CD14-positive monocyte (primary cell): ENCODE data around the gene NACC1. TPM values are rescaled to one million over a fixed set of nuclear protein-coding genes. Genes with fewer than 3 reads are reported as not detected.

Experiments used
- DNase-seq, 3 donors: peaks; one replicate each; pipeline ENCODE4 v3.0.0-alpha.2; 2011 to 2022
- H2AFZ ChIP-seq: 2 replicates; pipeline ENCODE4 v1.6.0; 2012; ENCODE audit warnings: mild to moderate bottlenecking, low read depth, low read length, inconsistent platforms; ENCODE audit not compliant: insufficient read depth, poor library complexity, severe bottlenecking
- H3K27ac ChIP-seq, 2 donors: 1 replicate in 1 of 2; 2 replicates in 1 of 2; pipeline ENCODE4 v1.5.1; 2012 to 2013; ENCODE audit warnings: low read length in 2 of 2, control low read depth in 1 of 2, inconsistent platforms in 1 of 2, low read depth in 1 of 2, mild to moderate bottlenecking in 1 of 2
- H3K27me3 ChIP-seq, 2 donors: one replicate each; pipeline versions ENCODE4 v1.6.0 to v1.6.1; 2011 to 2013; ENCODE audit warnings: low read length in 2 of 2; ENCODE audit not compliant: control insufficient read depth in 2 of 2, insufficient read depth in 2 of 2
- H3K36me3 ChIP-seq, 2 donors: replicated peaks in 1 of 2; 1 replicate in 1 of 2; 2 replicates in 1 of 2; pipeline versions ENCODE4 v1.5.1 to v1.6.1; 2012 to 2013; ENCODE audit warnings: low read length in 2 of 2, control low read depth in 1 of 2, inconsistent platforms in 1 of 2, mild to moderate bottlenecking in 1 of 2; ENCODE audit not compliant: insufficient read depth in 2 of 2, control insufficient read depth in 1 of 2
- H3K4me1 ChIP-seq, 2 donors: 1 replicate in 1 of 2; 2 replicates in 1 of 2; pipeline versions ENCODE4 v1.5.1 to v1.6.1; 2012 to 2013; ENCODE audit warnings: low read length in 2 of 2, control low read depth in 1 of 2, inconsistent platforms in 1 of 2, mild to moderate bottlenecking in 1 of 2, moderate library complexity in 1 of 2; ENCODE audit not compliant: insufficient read depth in 2 of 2, control insufficient read depth in 1 of 2
- H3K4me2 ChIP-seq: replicated peaks from 2 replicates; pipeline ENCODE3; 2012; ENCODE audit warnings: low read length, moderate library complexity, mild to moderate bottlenecking; ENCODE audit not compliant: poor library complexity, severe bottlenecking; ENCODE audit errors: extremely low read depth
- H3K4me3 ChIP-seq, 3 experiments: fragments of 200-600 bp in 1 of 3; sonication (generic) in 1 of 3; replicated peaks in 1 of 3; 1 replicate in 2 of 3; 2 replicates in 1 of 3; pipeline ENCODE4 v1.5.1; 2011 to 2013; ENCODE audit warnings: low read length in 3 of 3, mild to moderate bottlenecking in 3 of 3, control low read depth in 2 of 3, low read depth in 2 of 3, inconsistent platforms in 1 of 3, moderate library complexity in 1 of 3
- H3K79me2 ChIP-seq: 2 replicates; pipeline ENCODE4 v1.6.0; 2012; ENCODE audit warnings: mild to moderate bottlenecking, control low read depth, inconsistent platforms, low read length, moderate library complexity; ENCODE audit not compliant: insufficient read depth
- H3K9ac ChIP-seq: 2 replicates; pipeline ENCODE4 v1.6.0; 2017; ENCODE audit warnings: low read length, mild to moderate bottlenecking; ENCODE audit not compliant: insufficient read depth, poor library complexity, severe bottlenecking
- H3K9me3 ChIP-seq, 2 donors: replicated peaks in 1 of 2; 1 replicate in 1 of 2; 2 replicates in 1 of 2; pipeline versions ENCODE4 v1.5.1 to v1.6.1; 2012 to 2013; ENCODE audit warnings: low read length in 2 of 2, control low read depth in 1 of 2; ENCODE audit not compliant: control insufficient read depth in 1 of 2, insufficient read depth in 1 of 2
- H4K20me1 ChIP-seq: 2 replicates; pipeline ENCODE4 v1.6.0; 2012; ENCODE audit warnings: mild to moderate bottlenecking, low read length, control low read depth, moderate library complexity; ENCODE audit not compliant: insufficient read depth
- H3K27ac Mint-ChIP-seq, 7 donors: one replicate each; pipeline ENCODE4 v1.8.0; 2020; ENCODE audit warnings: mild to moderate bottlenecking in 7 of 7, mixed read lengths in 7 of 7, moderate library complexity in 6 of 7, inconsistent platforms in 2 of 7
- H3K27me3 Mint-ChIP-seq, 3 donors: one replicate each; pipeline ENCODE4 v1.8.0; 2021 to 2022; ENCODE audit warnings: low read depth in 3 of 3, mild to moderate bottlenecking in 3 of 3, mixed read lengths in 3 of 3, moderate library complexity in 3 of 3, inconsistent platforms in 1 of 3
- H3K36me3 Mint-ChIP-seq, 2 donors: one replicate each; pipeline ENCODE4 v1.8.0; 2020; ENCODE audit warnings: mixed read lengths in 2 of 2, inconsistent platforms in 1 of 2, mild to moderate bottlenecking in 1 of 2
- H3K4me1 Mint-ChIP-seq: one replicate; pipeline ENCODE4 v1.8.0; 2020; ENCODE audit warnings: mild to moderate bottlenecking, mixed read lengths
- H3K4me3 Mint-ChIP-seq, 2 donors: one replicate each; pipeline ENCODE4 v1.8.0; 2020; ENCODE audit warnings: mild to moderate bottlenecking in 2 of 2, mixed read lengths in 2 of 2, moderate library complexity in 1 of 2
- H3K9me3 Mint-ChIP-seq, 7 donors: one replicate each; pipeline ENCODE4 v1.8.0; 2020 to 2022; ENCODE audit warnings: mixed read lengths in 7 of 7, mild to moderate bottlenecking in 6 of 7, moderate library complexity in 6 of 7, inconsistent platforms in 2 of 7
- CTCF ChIP-seq: fragments of 200-600 bp; IDR thresholded peaks from one replicate; pipeline ENCODE4 v1.8.0; 2022; ENCODE audit warnings: antibody characterized with exemption, mild to moderate bottlenecking
- WGBS: methylation state at CpG from one replicate; pipeline ENCODE4 v1.1.5; 2013; ENCODE audit warnings: missing lambda C conversion rate; ENCODE audit not compliant: insufficient coverage; 5-methylcytosine and 5-hydroxymethylcytosine counted together
- intact Hi-C, 2 donors: fragments of 100-400 bp; cut with micrococcal nuclease; formaldehyde crosslinking; loops; one replicate each; pipeline versions ENCODE4 v1.15.0 to v1.15.1; 2023
- polyA plus RNA-seq, 3 donors: library from polyadenylated mRNA; depleted of rRNA in 1 of 3; unstranded in 2 of 3; stranded (reverse) in 1 of 3; fragments of 300-500 nt in 2 of 3; fragments of >200 nt in 1 of 3; fragmentation: Illumina TruSeq in 2 of 3; gene quantifications; 1 replicate in 2 of 3; 2 replicates in 1 of 3; pipeline ENCODE4 v1.2.3, GENCODE V29; 2012 to 2021

The NACC1 gene
- polyA plus RNA-seq, 3 donors: 1.1 to 20.1 (median 2.2) TPM

- Mint-ChIP-seq H3K27me3 (peaks cover 0 to 13% (median 0%) of the 10 kb centered on the region in 3 donors), H3K36me3 (peaks cover 6 to 17% of the 10 kb centered on the region in 2 donors), H3K9me3 (peaks cover 0 to 9% (median 2%) of the 10 kb centered on the region in 7 donors), H3K4me3 (peak overlapping the region; percentile 98 to 99), H3K27ac (peak overlapping the region; percentile 95 to 99 (median 98)), H3K4me1 (peaks cover 35% of the 10 kb centered on the region)
- Histone ChIP-seq H4K20me1 (peaks cover 44% of the 10 kb centered on the region), H3K9ac (peak overlapping the region; percentile 99), H3K4me3 (peak overlapping the region; percentile 90 to 100 (median 99)), H3K79me2 (peaks cover 42% of the 10 kb centered on the region), H3K27me3 (no peaks in the 10 kb centered on the region), H3K36me3 (peaks cover 0 to 12% of the 10 kb centered on the region in 2 donors), H2AFZ (no peak overlapping the region), H3K27ac (peak overlapping the region; percentile 95 to 96), H3K4me1 (peaks cover 32 to 45% of the 10 kb centered on the region in 2 donors), H3K4me2 (peak overlapping the region; percentile 86), H3K9me3 (no peaks in the 10 kb centered on the region)
- intact Hi-C loops: loop anchor here (2.0 to 10.0 kb wide), 2 partner anchors 13 to 689 kb away; no protein-coding TSS in a partner anchor
- peak; percentile 64 to 74 (median 67) for DNase-seq
- no peak for TF ChIP-seq CTCF
- WGBS: 0% methylated on average over 33 of the region's 55 CpGs
Observed at GRCh38 chr19:13155472-13156359, 37.7 kb downstream of the NACC1 start.

GRCh38 chr19:13159713-13160112, 41.6 kb downstream of the NACC1 start:
- no peak overlapping the region for H3K9ac ChIP-seq

More at GRCh38 chr19:13159713-13160112, 41.6 kb downstream of the NACC1 start:
- Histone ChIP-seq H3K4me1 (peaks cover 60 to 81% of the 10 kb centered on the region in 2 donors), H3K4me3 (no peak overlapping the region), H3K27me3 (no peaks in the 10 kb centered on the region), H2AFZ (no peak overlapping the region), H3K9me3 (no peaks in the 10 kb centered on the region), H3K36me3 (no peaks in the 10 kb centered on the region), H3K27ac (no peak overlapping the region), H4K20me1 (peaks cover 18% of the 10 kb centered on the region), H3K79me2 (peaks cover 8% of the 10 kb centered on the region), H3K4me2 (no peak overlapping the region)
- Mint-ChIP-seq H3K27ac (no peak overlapping the region), H3K9me3 (peaks cover 0 to 5% (median 0%) of the 10 kb centered on the region in 7 donors), H3K27me3 (peaks cover 0 to 4% (median 0%) of the 10 kb centered on the region in 3 donors), H3K36me3 (peaks cover 0 to 3% of the 10 kb centered on the region in 2 donors), H3K4me3 (no peak overlapping the region), H3K4me1 (peaks cover 60% of the 10 kb centered on the region)
- intact Hi-C loops: loop anchor here (5.0 to 10.0 kb wide), 2 partner anchors 48 to 685 kb away; no protein-coding TSS in a partner anchor
- DNase-seq: no peak
- TF ChIP-seq CTCF: no peak
- WGBS: no CpG with 5 or more reads among the region's 3 CpGs
